Measurements from ENCODE around the gene SPAG5.

DNA sequence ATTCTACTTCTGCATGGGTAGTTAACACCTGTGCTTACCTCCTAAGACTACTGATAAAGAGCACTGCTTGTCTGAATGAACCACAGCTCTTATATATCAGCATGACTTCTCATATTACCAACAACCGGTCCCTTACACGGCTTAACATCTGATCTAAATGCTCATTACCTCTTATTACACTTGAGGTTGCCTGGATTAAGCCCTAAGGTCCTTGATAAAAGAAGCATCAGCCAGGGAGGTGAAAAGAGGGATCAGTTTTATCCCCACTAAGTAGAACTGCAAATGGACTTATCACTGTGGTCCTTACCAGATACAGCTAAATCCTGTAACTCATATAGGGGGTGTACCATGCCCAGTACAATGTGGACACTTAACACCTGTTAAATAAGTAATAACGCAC is 23.4 kb upstream of the SPAG5 start:
- TF ChIP-seq EZH2 (IDR thresholded peaks at IDR 0.05; ENCODE audit: low read length, unreplicated experiment), result no peak
- TF ChIP-seq, protein P1, sequence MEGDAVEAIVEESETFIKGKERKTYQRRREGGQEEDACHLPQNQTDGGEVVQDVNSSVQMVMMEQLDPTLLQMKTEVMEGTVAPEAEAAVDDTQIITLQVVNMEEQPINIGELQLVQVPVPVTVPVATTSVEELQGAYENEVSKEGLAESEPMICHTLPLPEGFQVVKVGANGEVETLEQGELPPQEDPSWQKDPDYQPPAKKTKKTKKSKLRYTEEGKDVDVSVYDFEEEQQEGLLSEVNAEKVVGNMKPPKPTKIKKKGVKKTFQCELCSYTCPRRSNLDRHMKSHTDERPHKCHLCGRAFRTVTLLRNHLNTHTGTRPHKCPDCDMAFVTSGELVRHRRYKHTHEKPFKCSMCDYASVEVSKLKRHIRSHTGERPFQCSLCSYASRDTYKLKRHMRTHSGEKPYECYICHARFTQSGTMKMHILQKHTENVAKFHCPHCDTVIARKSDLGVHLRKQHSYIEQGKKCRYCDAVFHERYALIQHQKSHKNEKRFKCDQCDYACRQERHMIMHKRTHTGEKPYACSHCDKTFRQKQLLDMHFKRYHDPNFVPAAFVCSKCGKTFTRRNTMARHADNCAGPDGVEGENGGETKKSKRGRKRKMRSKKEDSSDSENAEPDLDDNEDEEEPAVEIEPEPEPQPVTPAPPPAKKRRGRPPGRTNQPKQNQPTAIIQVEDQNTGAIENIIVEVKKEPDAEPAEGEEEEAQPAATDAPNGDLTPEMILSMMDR (conservative IDR thresholded peaks at IDR 0.05; ENCODE audit: low read depth, low read length), result no peak

Measured in PC-3 (cell line).